GM12878 (cell line): ENCODE measurements around the gene CCDC138. TPM values are rescaled to one million over a fixed set of nuclear protein-coding genes. Genes with fewer than 3 reads are reported as not detected.

Experiments
- GABPA ChIP-seq: IDR thresholded peaks from 2 replicates; pipeline ENCODE4 v1.6.1; 2014; ENCODE audit warnings: antibody characterized with exemption, low read depth, mild to moderate bottlenecking, inconsistent platforms
- IKZF2 ChIP-seq, 2 experiments: fragments of 450-650 bp; IDR thresholded peaks; 2 replicates each; pipeline ENCODE4 v1.6.1; 2017; ENCODE audit warnings: mild to moderate bottlenecking in 2 of 2, moderate library complexity in 2 of 2
- MEF2B ChIP-seq: fragments of 450-650 bp; IDR thresholded peaks from 2 replicates; pipeline ENCODE4 v1.6.1; 2018; ENCODE audit warnings: mild to moderate bottlenecking, moderate library complexity; ENCODE audit not compliant: partially characterized antibody, poor library complexity, severe bottlenecking
- PML ChIP-seq: IDR thresholded peaks from 2 replicates; pipeline ENCODE4 v1.6.1; 2012; ENCODE audit warnings: low read length, inconsistent platforms
- REST ChIP-seq: IDR thresholded peaks from 2 replicates; pipeline ENCODE4 v1.6.1; 2012; ENCODE audit warnings: mild to moderate bottlenecking, low read depth, low read length
- SMAD5 ChIP-seq: IDR thresholded peaks from 2 replicates; pipeline ENCODE4 v1.6.1; 2016; ENCODE audit warnings: antibody characterized with exemption, low read depth
- YBX1 ChIP-seq: fragments of 450-650 bp; IDR thresholded peaks from 2 replicates; pipeline ENCODE4 v1.6.1; 2016; ENCODE audit warnings: antibody characterized with exemption
- ZNF24 ChIP-seq: fragments of 450-650 bp; IDR thresholded peaks from 2 replicates; pipeline ENCODE4 v1.6.1; 2017; ENCODE audit warnings: antibody characterized with exemption, mild to moderate bottlenecking
- polyA plus RNA-seq, 11 experiments: library from polyadenylated mRNA; depleted of rRNA in 4 of 11; unstranded in 6 of 11; stranded (reverse) in 5 of 11; fragments of >200 nt; fragmentation: Nextera tagmentation in 4 of 11; fragmentation: Illumina TruSeq in 1 of 11; extraction: Ambion mirVana in 4 of 11; extraction: Trizol in 1 of 11; gene quantifications; 1 replicate in 1 of 11; 2 replicates in 10 of 11; pipeline versions ENCODE4 v1.2.1 to v1.2.3, GENCODE V29; 2011 to 2016; ENCODE audit warnings: inconsistent platforms in 2 of 11, missing spikeins in 2 of 11, low read depth in 1 of 11
- total RNA-seq, 4 experiments: library from RNA; depleted of rRNA in 3 of 4; stranded (reverse); fragments of >200 nt in 3 of 4; fragmentation: Illumina TruSeq in 1 of 4; extraction: Trizol in 1 of 4; gene quantifications; 2 replicates each; pipeline versions ENCODE4 v1.2.1 to v1.2.3, GENCODE V29; 2013 to 2021
- TF ChIP-seq, protein P1 (sequence below): fragments of 450-650 bp; IDR thresholded peaks from 2 replicates; pipeline ENCODE4 v1.6.1; 2017; ENCODE audit warnings: mild to moderate bottlenecking, moderate library complexity

CCDC138 gene
- total and polyA plus RNA-seq, 10 of the 15 experiments (the other 5 are each of a cell fraction or from before 2014, with no cell fraction given), result 7.9 to 19.4 (median 13.0) TPM

GRCh38 chr2:108845923-108846322, 59.4 kb downstream of the CCDC138 start (continued):
- TF ChIP-seq REST (no peak), YBX1 (no peak), SMAD5 (no peak), GABPA (no peak), PML (no peak), IKZF2 (IDR thresholded peaks at IDR 0.05) (no peak), MEF2B (no peak), ZNF24 (no peak)
- TF ChIP-seq, protein P1, sequence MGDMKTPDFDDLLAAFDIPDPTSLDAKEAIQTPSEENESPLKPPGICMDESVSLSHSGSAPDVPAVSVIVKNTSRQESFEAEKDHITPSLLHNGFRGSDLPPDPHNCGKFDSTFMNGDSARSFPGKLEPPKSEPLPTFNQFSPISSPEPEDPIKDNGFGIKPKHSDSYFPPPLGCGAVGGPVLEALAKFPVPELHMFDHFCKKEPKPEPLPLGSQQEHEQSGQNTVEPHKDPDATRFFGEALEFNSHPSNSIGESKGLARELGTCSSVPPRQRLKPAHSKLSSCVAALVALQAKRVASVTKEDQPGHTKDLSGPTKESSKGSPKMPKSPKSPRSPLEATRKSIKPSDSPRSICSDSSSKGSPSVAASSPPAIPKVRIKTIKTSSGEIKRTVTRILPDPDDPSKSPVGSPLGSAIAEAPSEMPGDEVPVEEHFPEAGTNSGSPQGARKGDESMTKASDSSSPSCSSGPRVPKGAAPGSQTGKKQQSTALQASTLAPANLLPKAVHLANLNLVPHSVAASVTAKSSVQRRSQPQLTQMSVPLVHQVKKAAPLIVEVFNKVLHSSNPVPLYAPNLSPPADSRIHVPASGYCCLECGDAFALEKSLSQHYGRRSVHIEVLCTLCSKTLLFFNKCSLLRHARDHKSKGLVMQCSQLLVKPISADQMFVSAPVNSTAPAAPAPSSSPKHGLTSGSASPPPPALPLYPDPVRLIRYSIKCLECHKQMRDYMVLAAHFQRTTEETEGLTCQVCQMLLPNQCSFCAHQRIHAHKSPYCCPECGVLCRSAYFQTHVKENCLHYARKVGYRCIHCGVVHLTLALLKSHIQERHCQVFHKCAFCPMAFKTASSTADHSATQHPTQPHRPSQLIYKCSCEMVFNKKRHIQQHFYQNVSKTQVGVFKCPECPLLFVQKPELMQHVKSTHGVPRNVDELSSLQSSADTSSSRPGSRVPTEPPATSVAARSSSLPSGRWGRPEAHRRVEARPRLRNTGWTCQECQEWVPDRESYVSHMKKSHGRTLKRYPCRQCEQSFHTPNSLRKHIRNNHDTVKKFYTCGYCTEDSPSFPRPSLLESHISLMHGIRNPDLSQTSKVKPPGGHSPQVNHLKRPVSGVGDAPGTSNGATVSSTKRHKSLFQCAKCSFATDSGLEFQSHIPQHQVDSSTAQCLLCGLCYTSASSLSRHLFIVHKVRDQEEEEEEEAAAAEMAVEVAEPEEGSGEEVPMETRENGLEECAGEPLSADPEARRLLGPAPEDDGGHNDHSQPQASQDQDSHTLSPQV, result no peak
- TF ChIP-seq, all 136 proteins: peak for 0
